ENCODE results near the gene LRWD1. TPM values are rescaled to one million over a fixed set of nuclear protein-coding genes. Genes with fewer than 3 reads are reported as not detected.
"Not testable (repeated sequence)": the region's sequence is repeated elsewhere in the genome, so short reads cannot be mapped to it uniquely, and the experiment has no call there.

Gene LRWD1
- total RNA-seq, 1 donor from 2014 or later = 14.0 TPM

DNA sequence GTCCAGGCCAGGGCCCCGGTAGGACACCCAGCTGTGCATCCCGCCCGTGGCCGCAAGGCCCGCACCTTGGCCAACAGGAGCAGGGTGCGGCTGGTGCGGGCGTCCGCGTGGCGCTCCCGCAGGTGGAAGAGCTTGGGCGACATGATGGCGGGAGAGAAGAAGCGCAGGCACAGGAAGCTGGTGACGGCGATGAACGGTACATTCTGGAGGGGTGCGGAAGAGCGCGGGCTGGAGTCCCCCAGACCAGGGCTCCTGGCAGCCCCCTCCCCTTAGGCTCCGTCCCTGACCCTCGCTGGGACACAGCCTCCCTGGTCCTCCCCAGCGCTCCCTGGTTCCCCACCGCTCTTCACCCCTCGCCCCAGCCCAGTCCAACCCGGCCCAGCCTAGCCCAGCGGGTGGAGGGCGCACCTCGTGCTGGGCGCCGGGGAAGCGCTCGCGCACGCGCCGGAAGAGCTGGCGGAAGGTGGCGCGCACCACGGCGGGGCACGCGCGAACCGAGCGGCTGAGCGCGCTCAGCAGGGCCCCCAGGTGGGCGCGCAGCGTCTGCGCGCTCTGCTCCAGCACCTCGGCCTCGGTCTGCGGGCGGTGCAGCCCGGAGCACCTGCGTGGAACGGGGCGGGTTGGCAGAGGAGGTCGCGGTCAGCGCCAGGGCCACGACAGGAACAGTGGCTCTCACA, 29.8 kb downstream of the LRWD1 start:
- not testable (repeated sequence) for DNase-seq (ENCODE audit: low spot score)

- not testable (repeated sequence) for DNase-seq (ENCODE audit: low spot score)
These were observed 32.1 kb downstream of the LRWD1 start for GRCh38 chr7:102496861-102497260.

DNA sequence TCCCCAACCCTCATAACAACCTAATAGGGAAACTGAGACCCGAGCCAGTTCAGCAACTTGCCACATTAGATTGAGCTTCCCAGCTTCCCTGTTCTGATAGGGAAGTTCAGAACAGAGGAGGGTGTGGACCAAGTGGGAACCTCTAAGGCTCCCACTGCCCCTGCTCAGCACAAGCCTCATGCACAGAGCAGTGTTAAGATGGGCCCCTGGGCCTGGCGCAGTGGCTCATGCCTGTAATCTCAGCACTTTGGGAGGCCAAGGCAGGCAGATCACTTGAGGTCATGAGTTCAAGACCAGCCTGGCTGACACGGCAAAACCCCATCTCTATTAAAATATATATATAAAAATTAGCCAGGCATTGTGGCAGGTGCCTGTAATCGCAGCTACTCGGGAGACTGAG, 32.5 kb downstream of the LRWD1 start:
- not testable (repeated sequence) for DNase-seq (ENCODE audit: low spot score)

DNA sequence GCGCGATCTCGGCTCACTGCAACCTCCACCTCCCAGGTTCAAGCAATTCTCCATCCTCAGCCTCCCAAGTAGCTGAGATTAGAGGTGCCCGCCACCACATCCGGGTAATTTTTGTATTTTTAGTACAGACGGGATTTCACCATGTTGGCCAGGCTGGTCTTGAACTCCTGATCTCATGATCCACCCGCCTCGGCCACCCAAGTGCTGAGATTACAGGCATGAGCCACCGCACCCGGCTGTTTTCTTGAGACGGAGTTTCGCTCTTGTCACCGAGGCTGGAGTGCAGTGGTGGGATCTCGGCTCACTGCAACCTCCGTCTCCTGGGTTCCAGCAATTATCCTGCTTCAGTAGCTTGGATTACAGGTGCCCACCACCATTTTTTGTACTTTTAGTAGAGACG, 33.5 kb downstream of the LRWD1 start:
- DNase-seq (ENCODE audit: low spot score) = not testable (repeated sequence)

- not testable (repeated sequence) for DNase-seq (ENCODE audit: low spot score)
These were observed 38.4 kb downstream of the LRWD1 start for GRCh38 chr7:102503141-102503540.

GRCh38 chr7:102505298-102506185, 40.8 kb downstream of the LRWD1 start:
- DNase-seq (ENCODE audit: low spot score) = not testable (repeated sequence)

DNA sequence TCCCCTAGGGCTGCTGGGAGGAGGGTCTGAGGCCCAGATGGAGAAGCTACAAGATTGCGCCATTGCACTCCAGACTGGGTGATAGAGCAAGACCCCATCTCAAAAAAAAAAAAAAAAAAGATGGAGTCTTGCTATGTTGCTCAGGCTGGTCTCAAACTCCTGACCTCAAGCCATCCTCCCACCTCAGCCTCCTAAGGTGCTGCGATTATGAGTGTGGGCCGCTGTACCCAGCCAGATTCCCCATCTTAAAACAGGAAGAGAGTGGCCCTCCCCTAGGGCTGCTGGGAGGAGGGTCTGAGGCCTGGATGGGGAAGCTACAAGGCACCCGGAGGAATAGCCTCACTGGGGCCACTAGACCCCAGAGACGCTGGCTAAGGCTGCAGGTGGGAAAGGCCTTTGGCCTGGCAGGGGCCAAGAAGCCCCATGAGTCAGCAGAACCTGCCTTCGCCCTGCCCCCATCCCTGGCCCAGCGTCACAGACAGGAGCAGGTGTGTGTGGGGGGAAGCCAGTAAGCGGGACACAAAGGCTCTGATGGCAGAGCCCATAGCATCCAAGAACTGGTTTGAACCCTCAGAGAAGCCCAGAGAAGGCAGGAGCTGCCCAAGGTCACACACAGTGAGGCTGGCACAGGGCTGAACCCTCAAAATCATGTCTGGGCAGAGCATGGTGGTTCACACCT, 42.8 kb downstream of the LRWD1 start:
- not testable (repeated sequence) for DNase-seq (ENCODE audit: low spot score)

DNA sequence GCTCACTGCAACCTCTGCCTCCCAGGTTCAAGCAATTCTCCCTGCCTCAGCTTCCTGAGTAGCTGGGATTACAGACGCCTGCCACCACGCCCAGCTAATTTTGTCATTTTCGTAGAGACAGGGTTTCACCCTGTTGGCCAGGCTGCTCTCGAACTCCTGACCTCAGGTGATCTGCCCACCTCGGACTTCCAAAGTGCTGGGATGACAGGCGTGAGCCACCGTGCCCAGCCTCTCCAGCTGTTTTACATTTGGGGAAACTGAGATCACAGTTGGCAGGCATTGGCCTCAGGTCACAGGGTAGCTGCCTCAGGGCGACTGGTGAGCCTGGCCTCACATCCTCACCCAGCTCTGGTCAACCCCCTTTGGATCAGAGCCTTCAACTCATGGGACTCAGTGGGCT, 45.8 kb downstream of the LRWD1 start:
- not testable (repeated sequence) for DNase-seq (ENCODE audit: low spot score)

DNA sequence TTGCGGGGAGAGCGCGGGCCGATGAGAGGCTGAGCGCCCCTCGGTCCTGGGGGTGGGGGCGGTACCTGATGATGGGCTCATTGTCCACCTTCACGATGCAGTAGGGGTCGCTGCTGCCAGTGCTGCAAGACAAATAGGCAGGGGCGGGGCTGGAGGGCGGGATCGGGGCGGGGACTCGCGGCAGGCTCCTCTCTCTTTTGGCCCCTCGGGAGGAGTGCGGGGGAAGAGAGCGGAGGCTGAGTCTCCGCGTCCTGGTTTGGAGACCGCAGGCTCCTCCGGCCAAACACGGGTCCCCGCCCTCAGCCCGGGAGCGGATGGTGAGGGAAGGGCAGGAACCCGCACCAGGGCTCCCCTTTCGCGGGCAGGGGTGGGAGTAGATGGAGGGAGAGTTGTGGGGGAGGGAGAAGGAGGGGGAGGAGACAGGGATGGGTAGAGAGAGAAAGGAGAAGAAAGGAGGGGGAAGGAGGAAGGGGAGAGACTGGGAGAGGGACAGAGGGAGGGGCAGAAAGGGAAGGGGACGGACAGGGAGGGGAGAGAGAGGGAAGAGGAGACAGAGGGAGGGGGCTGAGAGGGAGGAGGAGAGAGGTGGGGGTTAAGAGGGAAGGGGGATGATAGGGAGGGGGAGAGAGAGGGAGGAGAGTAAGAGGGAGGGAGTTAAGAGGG, 47.2 kb downstream of the LRWD1 start:
- not testable (repeated sequence) for DNase-seq (ENCODE audit: low spot score)

GRCh38 chr7:102512642-102513221, 47.9 kb downstream of the LRWD1 start:
- peak; percentile 86 for DNase-seq (ENCODE audit: low spot score)

GRCh38 chr7:102514881-102515721, 50.3 kb downstream of the LRWD1 start:
- not testable (repeated sequence) for DNase-seq (ENCODE audit: low spot score)

GRCh38 chr7:102515889-102516288, 51.1 kb downstream of the LRWD1 start:
- not testable (repeated sequence) for DNase-seq (ENCODE audit: low spot score)

DNA sequence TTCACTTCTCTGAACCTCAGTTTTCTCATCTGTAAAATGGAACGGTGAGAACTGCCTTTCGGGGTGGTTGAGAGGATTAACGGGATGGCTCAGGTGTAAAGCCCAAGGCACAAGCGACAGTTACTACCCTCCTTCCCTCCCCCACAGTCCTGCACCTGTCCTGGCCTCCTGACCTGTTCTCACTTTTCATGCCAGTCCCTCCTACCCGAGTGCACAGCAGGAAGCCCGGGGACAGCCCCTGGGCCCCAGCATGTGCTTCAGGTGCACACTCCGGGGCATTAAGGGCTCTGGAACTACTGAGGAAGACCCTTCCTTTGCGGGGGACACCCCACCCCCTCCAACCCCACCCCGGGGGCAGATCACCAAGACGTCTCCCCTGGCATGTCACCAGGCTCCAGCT, 52.2 kb downstream of the LRWD1 start:
- not testable (repeated sequence) for DNase-seq (ENCODE audit: low spot score)

GRCh38 chr7:102517550-102518147, 52.9 kb downstream of the LRWD1 start, which contains the start of gene RASA4B:
TSS of gene RASA4B (minus strand) at chr7:102517777. CDS start at chr7:102517710, 67 bp downstream.
- not testable (repeated sequence) for DNase-seq (ENCODE audit: low spot score)

GRCh38 chr7:102520797-102521196, 56.0 kb downstream of the LRWD1 start:
- DNase-seq (ENCODE audit: low spot score) = not testable (repeated sequence)

All from umbilical cord (tissue), 2 donors.